GM11168 (cell line): Measurements from ENCODE around the gene EP300.
"Not testable (repeated sequence)": the region's sequence is repeated elsewhere in the genome, so short reads cannot be mapped to it uniquely, and the experiment has no call there.

Source experiments
- in situ Hi-C: fragments of 300-500 bp; cut with MboI; formaldehyde crosslinking; loops from one replicate; pipeline ENCODE4 v1.12.0; 2022; ENCODE audit warnings: low sequenced_read_pairs; ENCODE audit not compliant: unreplicated experiment

EP300 gene

GRCh38 chr22:41076857-41077256 lies 15.5 kb upstream of the EP300 start:
- in situ Hi-C loops: loop anchor here (10.0 kb wide), 1 partner anchor 122 kb away; the partner anchor contains the start of gene RBX1

DNA sequence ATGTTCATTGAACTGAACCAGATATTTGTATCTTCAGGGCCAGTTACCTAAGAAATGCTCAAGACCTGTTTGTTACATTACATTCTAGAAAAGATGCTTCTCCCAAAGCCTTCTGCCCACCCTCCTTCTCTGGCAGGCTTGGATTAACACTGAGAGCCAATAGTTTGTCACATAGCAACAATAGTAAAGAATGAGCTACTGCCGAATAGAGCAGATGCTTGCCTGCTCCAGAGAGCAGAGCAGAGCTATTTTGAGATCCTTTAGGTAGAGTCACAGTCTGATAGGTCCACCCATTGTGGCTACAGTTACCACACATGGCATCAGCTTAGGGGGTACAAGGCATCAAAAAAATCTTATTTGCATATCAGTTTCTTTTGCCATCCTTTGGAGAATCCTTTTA lies 13.5 kb upstream of the EP300 start:
- in situ Hi-C loops: loop anchor here (10.0 kb wide), 1 partner anchor 124 kb away; the partner anchor contains the start of gene RBX1

DNA sequence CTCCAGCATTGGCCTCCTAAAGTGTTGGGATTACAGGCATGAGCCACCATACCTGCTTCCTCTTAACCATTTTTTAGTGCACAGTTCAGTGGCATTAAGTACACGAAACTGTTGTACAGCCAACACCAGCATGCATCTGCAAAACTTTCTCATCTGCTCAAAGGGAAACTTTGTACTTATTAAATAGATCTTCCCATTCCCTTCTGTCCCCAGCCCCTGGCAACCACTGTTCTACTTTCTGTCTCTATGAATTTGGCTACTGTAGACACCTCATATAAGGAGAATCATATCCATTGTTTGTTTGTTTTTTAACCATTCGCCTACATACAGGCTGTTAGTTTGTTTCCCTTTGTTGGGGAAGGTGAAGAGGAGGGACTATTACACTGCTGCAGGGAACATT lies 6.5 kb upstream of the EP300 start:
- in situ Hi-C loops: no loop called here

- in situ Hi-C loops: no loop called here
These were observed 1.0 kb upstream of the EP300 start for GRCh38 chr22:41091132-41092022.

DNA sequence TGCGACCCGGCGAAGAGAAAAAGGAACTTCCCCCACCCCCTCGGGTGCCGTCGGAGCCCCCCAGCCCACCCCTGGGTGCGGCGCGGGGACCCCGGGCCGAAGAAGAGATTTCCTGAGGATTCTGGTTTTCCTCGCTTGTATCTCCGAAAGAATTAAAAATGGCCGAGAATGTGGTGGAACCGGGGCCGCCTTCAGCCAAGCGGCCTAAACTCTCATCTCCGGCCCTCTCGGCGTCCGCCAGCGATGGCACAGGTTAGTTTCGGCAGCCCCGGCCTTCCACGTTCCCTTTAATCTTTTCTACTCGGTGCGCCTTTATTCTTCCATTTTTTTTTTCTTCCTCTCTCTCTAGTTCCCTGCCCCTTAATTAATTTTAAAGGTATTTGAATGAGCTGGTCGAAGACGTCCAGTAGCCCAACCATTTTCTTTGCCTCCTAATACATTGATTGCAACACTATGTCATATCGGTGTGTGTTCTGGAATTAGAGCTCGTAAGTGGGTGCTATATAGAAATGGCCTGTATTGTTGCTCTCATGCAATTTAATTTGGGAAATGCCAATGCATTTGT lies 537 bp downstream of the EP300 start:
- in situ Hi-C loops: no loop called here

- in situ Hi-C loops: no loop called here
These were observed 1.7 kb downstream of the EP300 start for GRCh38 chr22:41094041-41094593.

DNA sequence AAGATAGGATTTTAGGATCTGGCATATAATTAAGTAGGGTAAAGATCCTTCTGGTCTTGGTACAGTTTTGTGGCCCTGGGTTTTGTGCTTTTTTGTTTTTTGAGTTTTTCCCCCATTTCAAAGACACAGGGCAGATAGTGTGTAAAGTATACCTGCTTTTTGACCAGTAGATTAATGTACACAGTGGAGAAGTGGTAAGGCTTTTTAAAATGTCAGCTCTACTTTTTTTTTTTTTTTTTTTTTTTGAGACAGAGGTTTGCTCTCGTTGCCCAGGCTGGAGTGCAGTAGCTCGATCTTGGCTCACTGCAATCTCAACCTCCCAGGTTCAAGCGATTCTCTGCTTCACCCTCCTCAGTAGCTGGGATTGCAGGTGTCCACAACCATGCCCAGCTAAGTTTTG lies 4.0 kb downstream of the EP300 start:
- in situ Hi-C loops: loop anchor here (5.0 kb wide), 1 partner anchor 149 kb away; no protein-coding TSS in a partner anchor

DNA sequence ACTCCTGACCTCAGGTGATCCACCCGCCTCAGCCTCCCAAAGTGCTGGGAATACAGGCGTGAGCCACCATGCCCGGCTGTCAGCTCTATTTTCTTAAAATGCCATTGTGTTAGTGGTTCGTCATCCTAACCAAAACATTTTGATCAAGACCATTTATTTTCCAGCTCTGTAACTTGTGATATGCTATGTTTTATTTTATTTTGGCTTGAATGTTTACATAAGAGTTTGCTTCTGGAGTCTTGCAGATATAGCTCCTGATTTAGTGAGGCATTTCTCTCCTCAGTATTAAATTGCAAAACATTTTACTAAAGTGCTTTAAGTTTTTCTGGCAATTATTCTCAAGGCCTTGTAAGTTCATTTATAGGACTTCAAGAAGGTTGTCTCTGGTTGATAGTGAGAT lies 4.4 kb downstream of the EP300 start:
- in situ Hi-C loops: loop anchor here (5.0 kb wide), 1 partner anchor 150 kb away; no protein-coding TSS in a partner anchor

- in situ Hi-C loops: loop anchor here (5.0 kb wide), 1 partner anchor 152 kb away; no protein-coding TSS in a partner anchor
These were observed 6.6 kb downstream of the EP300 start for GRCh38 chr22:41099036-41099435.

GRCh38 chr22:41106122-41106968 lies 14.0 kb downstream of the EP300 start:
- in situ Hi-C loops: no loop called here

GRCh38 chr22:41106969-41107325 lies 14.6 kb downstream of the EP300 start:
- in situ Hi-C loops: not testable (repeated sequence)

GRCh38 chr22:41110968-41111367 lies 18.6 kb downstream of the EP300 start:
- in situ Hi-C loops: no loop called here

DNA sequence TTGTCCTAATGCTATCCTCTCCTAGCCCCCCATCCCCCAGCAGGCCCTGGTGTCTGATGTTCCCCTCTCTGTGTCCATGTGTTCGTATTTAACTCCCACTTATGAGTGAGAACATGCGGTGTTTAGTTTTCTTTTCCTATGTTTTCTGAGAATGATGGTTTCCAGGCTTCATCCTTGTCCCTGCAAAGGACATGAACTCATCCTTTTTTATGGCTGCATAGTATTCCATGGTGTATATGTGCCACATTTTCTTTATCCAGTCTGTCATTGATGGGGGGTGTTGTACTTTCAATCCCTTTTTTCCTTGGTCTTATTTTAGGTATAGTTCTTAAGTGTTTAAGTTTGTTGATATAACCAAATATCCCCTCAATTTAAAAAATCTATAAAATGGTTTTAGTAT lies 23.9 kb downstream of the EP300 start:
- in situ Hi-C loops: no loop called here

- in situ Hi-C loops: no loop called here
These were observed 25.0 kb downstream of the EP300 start for GRCh38 chr22:41117127-41117965.

DNA sequence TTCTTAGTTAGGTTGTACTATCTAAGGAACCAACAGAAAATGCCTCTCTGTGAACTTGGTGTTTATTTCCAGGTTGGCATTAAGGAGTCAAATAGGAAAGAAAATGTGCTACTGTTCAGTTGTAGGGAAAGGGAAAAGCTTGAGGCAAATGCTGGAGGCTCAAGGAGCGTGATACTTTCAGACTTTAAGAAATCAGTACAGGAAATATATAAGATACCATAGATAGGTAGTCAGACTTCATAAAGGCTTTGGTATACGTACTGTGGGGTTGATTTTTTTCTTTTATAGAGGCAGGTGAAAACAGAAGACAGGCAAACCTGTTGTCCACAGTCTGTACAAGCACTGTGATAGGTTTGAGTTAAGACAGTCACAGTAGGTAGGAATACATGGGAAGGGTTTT lies 30.8 kb downstream of the EP300 start:
- in situ Hi-C loops: no loop called here

GRCh38 chr22:41124086-41124485 lies 31.7 kb downstream of the EP300 start:
- in situ Hi-C loops: no loop called here

- in situ Hi-C loops: no loop called here
These were observed 35.1 kb downstream of the EP300 start for GRCh38 chr22:41127451-41127850.

GRCh38 chr22:41128606-41129005 lies 36.2 kb downstream of the EP300 start:
- in situ Hi-C loops: no loop called here

DNA sequence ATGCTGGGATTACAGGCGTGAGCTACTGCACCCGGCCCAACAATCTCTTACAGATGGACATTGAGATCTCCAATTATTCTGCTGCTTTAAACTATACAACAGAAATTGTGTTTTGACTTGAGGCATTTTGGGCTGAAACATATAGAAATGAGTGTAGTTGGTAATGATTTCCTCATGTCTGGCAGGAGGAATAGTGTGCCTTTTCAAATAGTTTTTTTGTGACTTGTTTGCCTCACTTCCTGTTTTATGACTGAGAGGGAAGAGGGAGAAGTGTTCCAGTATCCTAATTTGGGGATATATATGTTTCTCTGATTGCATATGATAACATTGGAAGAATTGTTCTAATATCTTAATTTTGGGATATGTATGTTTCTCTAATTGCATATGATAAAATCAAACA lies 40.2 kb downstream of the EP300 start:
- in situ Hi-C loops: no loop called here
